ENCODE measurements around the gene SPHK1.

DNA sequence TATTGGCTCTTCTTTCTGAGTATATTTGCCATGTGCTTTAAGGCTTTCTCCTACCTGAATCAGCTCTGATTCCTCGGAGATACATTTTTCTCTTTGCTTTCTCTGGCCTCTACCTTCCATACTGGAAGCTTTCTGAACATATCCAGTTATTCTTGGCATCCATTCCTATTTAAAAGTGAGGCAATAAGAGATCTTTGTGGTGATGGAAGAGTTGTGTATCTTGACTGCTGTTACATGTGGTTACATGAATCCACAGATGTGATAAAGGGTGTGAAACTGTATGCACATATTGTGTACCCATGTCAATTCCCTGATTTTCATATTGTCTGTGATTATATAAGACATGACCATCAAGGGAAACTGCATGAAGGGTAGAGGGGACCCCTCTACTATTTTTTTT is 44.1 kb downstream of the SPHK1 start:
- TF ChIP-seq GATA2 (IDR thresholded peaks at IDR 0.05; ENCODE audit: low read depth, low read length) = no peak
- no peak for TF ChIP-seq GATA3 (IDR thresholded peaks at IDR 0.05; ENCODE audit: low read depth, low read length)
